ENCODE results near the gene TUBG1. TPM values are rescaled to one million over a fixed set of nuclear protein-coding genes. Genes with fewer than 3 reads are reported as not detected.

TUBG1 gene
- polyA plus RNA-seq, 12 donors = 27.3 to 38.3 (median 33.6) TPM; not detected in 1

Other genes starting within 250 kb of the TUBG1 start
- gene STAT3, start 221.2 kb upstream of the TUBG1 start, polyA plus RNA-seq (ENCODE audit: insufficient read length in 12 of 12) = 100 to 1,000 TPM in 1 of 12 donors, 10 to 100 TPM in 11; 43.5 to 608 (median 52.9) TPM
- 100 to 1,000 TPM; 209 to 442 (median 249) TPM for gene CAVIN1, start 186.4 kb upstream of the TUBG1 start, polyA plus RNA-seq (ENCODE audit: insufficient read length in 12 of 12)
- gene ATP6V0A1, start 150.8 kb upstream of the TUBG1 start, polyA plus RNA-seq (ENCODE audit: insufficient read length in 12 of 12) = 10 to 100 TPM in 11 of 12 donors, not detected in 1; 17.3 to 85.3 (median 24.2) TPM
- 10 to 100 TPM in 11 of 12 donors, not detected in 1; 15.6 to 25.8 (median 17.9) TPM for gene NAGLU, start 73.4 kb upstream of the TUBG1 start, polyA plus RNA-seq (ENCODE audit: insufficient read length in 12 of 12)
- gene HSD17B1, start 56.8 kb upstream of the TUBG1 start, polyA plus RNA-seq (ENCODE audit: insufficient read length in 12 of 12) = 1 to 10 TPM in 11 of 12 donors, not detected in 1; 1.6 to 5.2 (median 2.3) TPM
- 10 to 100 TPM in 11 of 12 donors, not detected in 1; 22.0 to 55.4 (median 26.0) TPM for gene COASY, start 47.5 kb upstream of the TUBG1 start, polyA plus RNA-seq (ENCODE audit: insufficient read length in 12 of 12)
- 10 to 100 TPM in 11 of 12 donors, not detected in 1; 33.2 to 42.8 (median 37.5) TPM for gene MLX, start 42.6 kb upstream of the TUBG1 start, polyA plus RNA-seq (ENCODE audit: insufficient read length in 12 of 12)
- gene PSMC3IP, start 32.0 kb upstream of the TUBG1 start, polyA plus RNA-seq (ENCODE audit: insufficient read length in 12 of 12) = 10 to 100 TPM in 6 of 12 donors, 1 to 10 TPM in 4, not detected in 2; 8.1 to 19.7 (median 10.6) TPM
- gene RETREG3, start 309 bp upstream of the TUBG1 start, polyA plus RNA-seq (ENCODE audit: insufficient read length in 12 of 12) = 10 to 100 TPM in 11 of 12 donors, not detected in 1; 26.3 to 40.9 (median 36.8) TPM
- gene TUBG2, start 49.6 kb downstream of the TUBG1 start, polyA plus RNA-seq (ENCODE audit: insufficient read length in 12 of 12) = 10 to 100 TPM in 11 of 12 donors, not detected in 1; 10.1 to 27.6 (median 12.1) TPM
- gene PLEKHH3, start 67.3 kb downstream of the TUBG1 start, polyA plus RNA-seq (ENCODE audit: insufficient read length in 12 of 12) = 10 to 100 TPM in 11 of 12 donors, not detected in 1; 21.0 to 70.2 (median 33.4) TPM
- 1 to 10 TPM in 6 of 12 donors, under 1 TPM in 4, not detected in 2; 0.78 to 2.7 (median 1.2) TPM for gene CCR10, start 72.2 kb downstream of the TUBG1 start, polyA plus RNA-seq (ENCODE audit: insufficient read length in 12 of 12)
- gene CNTNAP1, start 72.8 kb downstream of the TUBG1 start, polyA plus RNA-seq (ENCODE audit: insufficient read length in 12 of 12) = 10 to 100 TPM in 8 of 12 donors, 1 to 10 TPM in 3, not detected in 1; 8.3 to 22.3 (median 11.4) TPM
- 10 to 100 TPM in 11 of 12 donors, not detected in 1; 15.0 to 33.7 (median 22.3) TPM for gene EZH1, start 135.4 kb downstream of the TUBG1 start, polyA plus RNA-seq (ENCODE audit: insufficient read length in 12 of 12)
- gene RAMP2, start 151.5 kb downstream of the TUBG1 start, polyA plus RNA-seq (ENCODE audit: insufficient read length in 12 of 12) = 100 to 1,000 TPM in 1 of 12 donors, 10 to 100 TPM in 10, not detected in 1; 60.4 to 120 (median 69.4) TPM
- gene VPS25, start 163.8 kb downstream of the TUBG1 start, polyA plus RNA-seq (ENCODE audit: insufficient read length in 12 of 12) = 10 to 100 TPM in 11 of 12 donors, not detected in 1; 25.0 to 46.1 (median 30.6) TPM
- gene WNK4, start 170.9 kb downstream of the TUBG1 start, polyA plus RNA-seq (ENCODE audit: insufficient read length in 12 of 12) = 1 to 10 TPM in 2 of 12 donors, under 1 TPM in 8, not detected in 2; 0.32 to 3.3 (median 0.67) TPM
- 10 to 100 TPM in 11 of 12 donors, not detected in 1; 45.3 to 64.9 (median 56.4) TPM for gene COA3, start 189.0 kb downstream of the TUBG1 start, polyA plus RNA-seq (ENCODE audit: insufficient read length in 12 of 12)
- 1 to 10 TPM in 4 of 12 donors, under 1 TPM in 6, not detected in 2; 0.30 to 2.1 (median 0.92) TPM for gene CNTD1, start 189.2 kb downstream of the TUBG1 start, polyA plus RNA-seq (ENCODE audit: insufficient read length in 12 of 12)
- gene BECN1, start 214.6 kb downstream of the TUBG1 start, polyA plus RNA-seq (ENCODE audit: insufficient read length in 12 of 12) = 10 to 100 TPM in 11 of 12 donors, not detected in 1; 36.0 to 57.1 (median 49.2) TPM
- gene PSME3, start 223.7 kb downstream of the TUBG1 start, polyA plus RNA-seq (ENCODE audit: insufficient read length in 12 of 12) = 10 to 100 TPM in 11 of 12 donors, not detected in 1; 47.2 to 71.8 (median 54.4) TPM
- gene AOC2, start 234.9 kb downstream of the TUBG1 start, polyA plus RNA-seq (ENCODE audit: insufficient read length in 12 of 12) = 1 to 10 TPM in 3 of 12 donors, under 1 TPM in 7, not detected in 2; 0.51 to 1.1 (median 0.89) TPM
- gene AOC3, start 241.5 kb downstream of the TUBG1 start, polyA plus RNA-seq (ENCODE audit: insufficient read length in 12 of 12) = 10 to 100 TPM in 11 of 12 donors, not detected in 1; 14.4 to 22.0 (median 17.4) TPM